ENCODE data around the gene SPOCK2. TPM values are rescaled to one million over a fixed set of nuclear protein-coding genes. Genes with fewer than 3 reads are reported as not detected.

SPOCK2 gene
- total RNA-seq, 1 experiment from 2014 or later: 4.8 TPM

DNA sequence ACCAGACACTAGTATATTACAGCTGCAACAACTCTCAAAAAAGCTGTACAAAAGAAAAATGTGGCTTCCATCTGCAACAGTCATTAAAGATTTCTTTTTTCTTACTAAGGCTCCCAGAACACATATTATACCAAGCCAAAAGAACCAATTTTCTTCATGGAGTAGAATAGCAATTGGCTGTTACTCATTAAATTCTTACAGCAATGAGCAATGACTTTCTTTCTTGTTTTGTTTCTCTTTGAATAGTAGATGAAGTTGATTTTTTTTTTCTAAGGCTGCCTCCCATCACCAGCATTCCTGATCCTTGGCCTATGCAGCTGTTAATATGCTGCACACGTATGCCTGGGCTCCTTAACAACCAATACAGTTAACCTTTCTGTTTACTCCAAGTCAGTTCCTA is 36.6 kb upstream of the SPOCK2 start:
- H3K27ac ChIP-seq (ENCODE audit: low read length): peak overlapping the region; percentile 63

DNA sequence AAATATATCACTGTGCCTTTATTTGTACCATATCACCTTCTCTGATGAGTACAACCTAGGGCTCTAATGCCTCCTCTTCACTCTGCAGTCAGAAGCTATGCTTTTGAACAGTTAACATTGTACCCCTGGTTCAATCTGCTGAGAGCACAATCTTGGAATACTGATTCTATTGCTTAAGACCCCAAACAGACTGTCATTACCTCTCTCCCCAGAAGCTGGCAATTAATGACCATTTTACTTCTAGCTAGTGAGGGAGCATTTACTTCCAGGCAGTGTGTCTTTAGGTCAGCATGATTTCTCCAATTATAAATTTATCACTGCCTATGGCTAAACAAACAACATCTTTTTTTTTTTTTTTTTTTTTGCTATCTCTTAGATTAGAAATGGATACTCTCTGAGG is 36.0 kb upstream of the SPOCK2 start:
- ChIA-PET CTCF (no interaction called here), POLR2A (interaction anchor here (0.6 kb wide), 1 partner anchor 96 kb away, joined by 7 read pairs; no protein-coding TSS in a partner anchor)
- Histone ChIP-seq H3K4me3 (ENCODE audit: low read depth in 2 of 2, low read length in 2 of 2) (no peak overlapping the region), H3K27me3 (ENCODE audit: control insufficient read depth, insufficient read depth, low read length) (no peaks in the 10 kb centered on the region), H3K9me3 (ENCODE audit: control insufficient read depth, insufficient read depth, low read depth, low read length) (peaks cover 7% of the 10 kb centered on the region; the same call in 1 of the 2 replicates), H3K27ac (ENCODE audit: low read length) (peak overlapping the region; percentile 63), H3K36me3 (ENCODE audit: control insufficient read depth, insufficient read depth, low read length) (peaks cover 15% of the 10 kb centered on the region; the same call in 1 of the 2 replicates), H3K4me1 (ENCODE audit: control insufficient read depth, insufficient read depth, low read length) (peaks cover 43% of the 10 kb centered on the region)
- BruUV-seq (replicated peaks): TSS peak; percentile 2
- in situ Hi-C loops (cut with HindIII; ENCODE audit: low pct_unique_long_range_greater_than_20kb, low sequenced_read_pairs) (no loop called here), intact Hi-C loops (cut with micrococcal nuclease; ENCODE audit: unreplicated experiment) (loop anchor here (10.0 kb wide), 1 partner anchor 80 kb away; no protein-coding TSS in a partner anchor)
- ATAC-seq (no peak), DNase-seq (ENCODE audit: low read depth, low spot score) (no peak)
- no peak for TF ChIP-seq POLR2AphosphoS5 (IDR thresholded peaks at IDR 0.05; ENCODE audit: low read depth, low read length)

More for the DNA sequence above, 36.6 kb upstream of the SPOCK2 start:
- ATAC-seq: no peak
- in situ Hi-C loops (cut with HindIII; ENCODE audit: low pct_unique_long_range_greater_than_20kb, low sequenced_read_pairs): no loop called here
- no peaks in the 10 kb centered on the region for H3K27me3 ChIP-seq (ENCODE audit: control insufficient read depth, insufficient read depth, low read length)
- H3K4me3 ChIP-seq (ENCODE audit: low read depth in 2 of 2, low read length in 2 of 2): no peak overlapping the region
- DNase-seq (ENCODE audit: low read depth, low spot score): no peak
- peaks cover 7% of the 10 kb centered on the region; the same call in 1 of the 2 replicates for H3K9me3 ChIP-seq (ENCODE audit: control insufficient read depth, insufficient read depth, low read depth, low read length)
- intact Hi-C loops (cut with micrococcal nuclease; ENCODE audit: unreplicated experiment): loop anchor here (10.0 kb wide), 1 partner anchor 80 kb away; no protein-coding TSS in a partner anchor
- peaks cover 43% of the 10 kb centered on the region for H3K4me1 ChIP-seq (ENCODE audit: control insufficient read depth, insufficient read depth, low read length)
- BruUV-seq (replicated peaks): no TSS peak
- ChIA-PET POLR2A (interaction anchor here (0.6 to 0.7 kb wide), 2 partner anchors 96 to 121 kb away, joined by 5 to 7 read pairs; no protein-coding TSS in a partner anchor), CTCF (no interaction called here)
- TF ChIP-seq, protein P1, sequence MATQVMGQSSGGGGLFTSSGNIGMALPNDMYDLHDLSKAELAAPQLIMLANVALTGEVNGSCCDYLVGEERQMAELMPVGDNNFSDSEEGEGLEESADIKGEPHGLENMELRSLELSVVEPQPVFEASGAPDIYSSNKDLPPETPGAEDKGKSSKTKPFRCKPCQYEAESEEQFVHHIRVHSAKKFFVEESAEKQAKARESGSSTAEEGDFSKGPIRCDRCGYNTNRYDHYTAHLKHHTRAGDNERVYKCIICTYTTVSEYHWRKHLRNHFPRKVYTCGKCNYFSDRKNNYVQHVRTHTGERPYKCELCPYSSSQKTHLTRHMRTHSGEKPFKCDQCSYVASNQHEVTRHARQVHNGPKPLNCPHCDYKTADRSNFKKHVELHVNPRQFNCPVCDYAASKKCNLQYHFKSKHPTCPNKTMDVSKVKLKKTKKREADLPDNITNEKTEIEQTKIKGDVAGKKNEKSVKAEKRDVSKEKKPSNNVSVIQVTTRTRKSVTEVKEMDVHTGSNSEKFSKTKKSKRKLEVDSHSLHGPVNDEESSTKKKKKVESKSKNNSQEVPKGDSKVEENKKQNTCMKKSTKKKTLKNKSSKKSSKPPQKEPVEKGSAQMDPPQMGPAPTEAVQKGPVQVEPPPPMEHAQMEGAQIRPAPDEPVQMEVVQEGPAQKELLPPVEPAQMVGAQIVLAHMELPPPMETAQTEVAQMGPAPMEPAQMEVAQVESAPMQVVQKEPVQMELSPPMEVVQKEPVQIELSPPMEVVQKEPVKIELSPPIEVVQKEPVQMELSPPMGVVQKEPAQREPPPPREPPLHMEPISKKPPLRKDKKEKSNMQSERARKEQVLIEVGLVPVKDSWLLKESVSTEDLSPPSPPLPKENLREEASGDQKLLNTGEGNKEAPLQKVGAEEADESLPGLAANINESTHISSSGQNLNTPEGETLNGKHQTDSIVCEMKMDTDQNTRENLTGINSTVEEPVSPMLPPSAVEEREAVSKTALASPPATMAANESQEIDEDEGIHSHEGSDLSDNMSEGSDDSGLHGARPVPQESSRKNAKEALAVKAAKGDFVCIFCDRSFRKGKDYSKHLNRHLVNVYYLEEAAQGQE (IDR thresholded peaks at IDR 0.05; ENCODE audit: insufficient read depth in 1 of 2, low read depth in 2 of 2, low read length in 1 of 2): no peak
- TF ChIP-seq SIN3A (IDR thresholded peaks at IDR 0.05; ENCODE audit: borderline replicate concordance, insufficient read depth, low read depth, low read length): no peak
- TF ChIP-seq POLR2AphosphoS5 (IDR thresholded peaks at IDR 0.05; ENCODE audit: low read depth, low read length): no peak
- no peak for TF ChIP-seq TCF7L2 (IDR thresholded peaks at IDR 0.05; ENCODE audit: low read depth, low read length)
- no peak for TF ChIP-seq CTCF (IDR thresholded peaks at IDR 0.05)
- peaks cover 13% of the 10 kb centered on the region; the same call in 1 of the 2 replicates for H3K36me3 ChIP-seq (ENCODE audit: control insufficient read depth, insufficient read depth, low read length)

GRCh38 chr10:72123616-72124015 is 35.3 kb upstream of the SPOCK2 start:
- intact Hi-C loops (cut with micrococcal nuclease; ENCODE audit: unreplicated experiment): loop anchor here (10.0 kb wide), 1 partner anchor 81 kb away; no protein-coding TSS in a partner anchor
- Histone ChIP-seq H3K9me3 (ENCODE audit: control insufficient read depth, insufficient read depth, low read depth, low read length) (peaks cover 7% of the 10 kb centered on the region; the same call in 1 of the 2 replicates), H3K36me3 (ENCODE audit: control insufficient read depth, insufficient read depth, low read length) (peaks cover 15% of the 10 kb centered on the region; the same call in 1 of the 2 replicates), H3K27ac (ENCODE audit: low read length) (peak overlapping the region; percentile 54; the same call in 1 of the 2 replicates), H3K4me1 (ENCODE audit: control insufficient read depth, insufficient read depth, low read length) (peaks cover 39% of the 10 kb centered on the region), H3K27me3 (ENCODE audit: control insufficient read depth, insufficient read depth, low read length) (no peaks in the 10 kb centered on the region), H3K4me3 (ENCODE audit: low read depth in 2 of 2, low read length in 2 of 2) (no peak overlapping the region)
- BruUV-seq (replicated peaks): no TSS peak
- no peak for ATAC-seq
- ChIA-PET POLR2A (no interaction called here), CTCF (no interaction called here)
- DNase-seq (ENCODE audit: low read depth, low spot score): no peak
- TF ChIP-seq POLR2AphosphoS5 (IDR thresholded peaks at IDR 0.05; ENCODE audit: low read depth, low read length) (no peak), TCF7L2 (IDR thresholded peaks at IDR 0.05; ENCODE audit: low read depth, low read length) (no peak), CTCF (IDR thresholded peaks at IDR 0.05) (no peak), SIN3A (IDR thresholded peaks at IDR 0.05; ENCODE audit: borderline replicate concordance, insufficient read depth, low read depth, low read length) (no peak)
- TF ChIP-seq, protein P1 (IDR thresholded peaks at IDR 0.05; ENCODE audit: insufficient read depth in 1 of 2, low read depth in 2 of 2, low read length in 1 of 2): no peak
- in situ Hi-C loops (cut with HindIII; ENCODE audit: low pct_unique_long_range_greater_than_20kb, low sequenced_read_pairs): no loop called here
